ENCODE measurements around the gene LACTB. TPM values are rescaled to one million over a fixed set of nuclear protein-coding genes. Genes with fewer than 3 reads are reported as not detected.

Gene LACTB
- total and polyA plus RNA-seq, 2 experiments from 2014 or later, result 26.5 to 31.0 TPM

DNA sequence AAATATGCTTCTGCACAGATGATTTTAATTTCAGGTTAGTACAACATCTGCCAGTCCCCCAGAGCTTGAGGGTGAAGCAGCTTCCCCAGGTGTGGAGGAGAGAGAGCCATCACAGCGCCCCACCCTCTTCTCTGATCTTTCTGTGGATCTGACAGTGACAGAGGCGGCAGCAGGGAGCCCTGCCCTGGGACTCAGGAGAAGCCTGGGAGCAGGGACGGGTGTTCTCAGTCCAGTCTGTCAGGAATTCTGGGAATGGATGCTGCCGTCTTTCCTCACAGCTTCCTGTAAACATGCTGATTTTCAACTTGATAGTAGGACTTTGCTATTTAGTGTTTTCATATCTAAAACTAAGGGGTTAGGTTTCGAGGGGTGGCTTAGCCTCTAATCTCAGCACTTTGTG lies 56.4 kb downstream of the LACTB start:
- TF ChIP-seq EZH2 (IDR thresholded peaks at IDR 0.05; ENCODE audit: borderline replicate concordance) (no peak), EZH2phosphoT487 (IDR thresholded peaks at IDR 0.05; ENCODE audit: low read depth, severe bottlenecking, unreplicated experiment) (no peak)
- TF ChIP-seq, protein P1, sequence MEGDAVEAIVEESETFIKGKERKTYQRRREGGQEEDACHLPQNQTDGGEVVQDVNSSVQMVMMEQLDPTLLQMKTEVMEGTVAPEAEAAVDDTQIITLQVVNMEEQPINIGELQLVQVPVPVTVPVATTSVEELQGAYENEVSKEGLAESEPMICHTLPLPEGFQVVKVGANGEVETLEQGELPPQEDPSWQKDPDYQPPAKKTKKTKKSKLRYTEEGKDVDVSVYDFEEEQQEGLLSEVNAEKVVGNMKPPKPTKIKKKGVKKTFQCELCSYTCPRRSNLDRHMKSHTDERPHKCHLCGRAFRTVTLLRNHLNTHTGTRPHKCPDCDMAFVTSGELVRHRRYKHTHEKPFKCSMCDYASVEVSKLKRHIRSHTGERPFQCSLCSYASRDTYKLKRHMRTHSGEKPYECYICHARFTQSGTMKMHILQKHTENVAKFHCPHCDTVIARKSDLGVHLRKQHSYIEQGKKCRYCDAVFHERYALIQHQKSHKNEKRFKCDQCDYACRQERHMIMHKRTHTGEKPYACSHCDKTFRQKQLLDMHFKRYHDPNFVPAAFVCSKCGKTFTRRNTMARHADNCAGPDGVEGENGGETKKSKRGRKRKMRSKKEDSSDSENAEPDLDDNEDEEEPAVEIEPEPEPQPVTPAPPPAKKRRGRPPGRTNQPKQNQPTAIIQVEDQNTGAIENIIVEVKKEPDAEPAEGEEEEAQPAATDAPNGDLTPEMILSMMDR (IDR thresholded peaks at IDR 0.05; ENCODE audit: poor library complexity), result no peak
- 34% methylated on average over 5 of the region's 5 CpGs for WGBS (ENCODE audit: low lambda C conversion rate, missing lambda C conversion rate)

GRCh38 chr15:63180746-63181145 lies 59.1 kb downstream of the LACTB start:
- DNase-seq (ENCODE audit: low spot score), result no peak
- whole genome bisulfite sequencing (ENCODE audit: low lambda C conversion rate, missing lambda C conversion rate), result 84% methylated on average over 2 of the region's 2 CpGs
- H3K9me2 ChIP-seq (replicated peaks; ENCODE audit: insufficient read depth), result no peaks in the 10 kb centered on the region
- peaks cover 10% of the 10 kb centered on the region for H3K4me1 ChIP-seq (ENCODE audit: insufficient read depth)
- no peak overlapping the region for H3K27ac ChIP-seq
- H3K9me3 ChIP-seq (ENCODE audit: low read depth), result no peaks in the 10 kb centered on the region
- no peaks in the 10 kb centered on the region for H3K27me3 ChIP-seq
- H3K4me2 ChIP-seq, result no peak overlapping the region
- H3K4me3 ChIP-seq, result no peak overlapping the region
- H3K36me3 ChIP-seq (replicated peaks; ENCODE audit: insufficient read depth, low read depth), result no peaks in the 10 kb centered on the region
- TF ChIP-seq EZH2 (IDR thresholded peaks at IDR 0.05; ENCODE audit: borderline replicate concordance) (no peak), EZH2phosphoT487 (IDR thresholded peaks at IDR 0.05; ENCODE audit: low read depth, severe bottlenecking, unreplicated experiment) (no peak)
- TF ChIP-seq, protein P1 (IDR thresholded peaks at IDR 0.05; ENCODE audit: poor library complexity), result no peak
- no peak overlapping the region for H2AFZ ChIP-seq
- no peaks in the 10 kb centered on the region for H3K79me2 ChIP-seq
- no peaks in the 10 kb centered on the region for H4K20me1 ChIP-seq (ENCODE audit: insufficient read depth, poor library complexity, severe bottlenecking)

More for the DNA sequence above, 56.4 kb downstream of the LACTB start:
- Histone ChIP-seq H3K4me1 (ENCODE audit: insufficient read depth) (peaks cover 10% of the 10 kb centered on the region), H4K20me1 (ENCODE audit: insufficient read depth, poor library complexity, severe bottlenecking) (no peaks in the 10 kb centered on the region), H3K4me3 (no peak overlapping the region), H3K9me3 (ENCODE audit: low read depth) (no peaks in the 10 kb centered on the region), H2AFZ (no peak overlapping the region), H3K27me3 (no peaks in the 10 kb centered on the region), H3K4me2 (peak overlapping the region; percentile 48), H3K36me3 (replicated peaks; ENCODE audit: insufficient read depth, low read depth) (no peaks in the 10 kb centered on the region), H3K27ac (peak overlapping the region; percentile 32), H3K79me2 (no peaks in the 10 kb centered on the region), H3K9me2 (replicated peaks; ENCODE audit: insufficient read depth) (no peaks in the 10 kb centered on the region)
- peak; percentile 46 for DNase-seq (ENCODE audit: low spot score)

GRCh38 chr15:63181648-63182047 lies 60.0 kb downstream of the LACTB start:
- Histone ChIP-seq H2AFZ (no peak overlapping the region), H3K27me3 (no peaks in the 10 kb centered on the region), H3K4me1 (ENCODE audit: insufficient read depth) (peaks cover 10% of the 10 kb centered on the region), H3K27ac (no peak overlapping the region), H3K79me2 (no peaks in the 10 kb centered on the region), H3K4me2 (no peak overlapping the region), H3K9me3 (ENCODE audit: low read depth) (no peaks in the 10 kb centered on the region), H3K9me2 (replicated peaks; ENCODE audit: insufficient read depth) (no peaks in the 10 kb centered on the region), H4K20me1 (ENCODE audit: insufficient read depth, poor library complexity, severe bottlenecking) (no peaks in the 10 kb centered on the region), H3K4me3 (no peak overlapping the region), H3K36me3 (replicated peaks; ENCODE audit: insufficient read depth, low read depth) (no peaks in the 10 kb centered on the region)
- 81% methylated on average over 2 of the region's 2 CpGs for WGBS (ENCODE audit: low lambda C conversion rate, missing lambda C conversion rate)
- DNase-seq (ENCODE audit: low spot score), result no peak
- TF ChIP-seq EZH2 (IDR thresholded peaks at IDR 0.05; ENCODE audit: borderline replicate concordance), result no peak
- TF ChIP-seq, protein P1 (IDR thresholded peaks at IDR 0.05; ENCODE audit: poor library complexity), result no peak
- no peak for TF ChIP-seq EZH2phosphoT487 (IDR thresholded peaks at IDR 0.05; ENCODE audit: low read depth, severe bottlenecking, unreplicated experiment)

GRCh38 chr15:63185206-63185605 lies 63.5 kb downstream of the LACTB start:
- Histone ChIP-seq H3K27me3 (no peaks in the 10 kb centered on the region), H3K9me2 (replicated peaks; ENCODE audit: insufficient read depth) (no peaks in the 10 kb centered on the region), H3K27ac (no peak overlapping the region), H3K36me3 (replicated peaks; ENCODE audit: insufficient read depth, low read depth) (no peaks in the 10 kb centered on the region), H3K9me3 (ENCODE audit: low read depth) (no peaks in the 10 kb centered on the region), H3K4me1 (ENCODE audit: insufficient read depth) (no peaks in the 10 kb centered on the region), H3K4me3 (no peak overlapping the region), H2AFZ (no peak overlapping the region), H4K20me1 (ENCODE audit: insufficient read depth, poor library complexity, severe bottlenecking) (no peaks in the 10 kb centered on the region), H3K79me2 (peaks cover 7% of the 10 kb centered on the region), H3K4me2 (no peak overlapping the region)
- TF ChIP-seq, protein P1 (IDR thresholded peaks at IDR 0.05; ENCODE audit: poor library complexity), result no peak
- TF ChIP-seq EZH2phosphoT487 (IDR thresholded peaks at IDR 0.05; ENCODE audit: low read depth, severe bottlenecking, unreplicated experiment), result no peak
- TF ChIP-seq EZH2 (IDR thresholded peaks at IDR 0.05; ENCODE audit: borderline replicate concordance), result no peak
- no peak for DNase-seq (ENCODE audit: low spot score)
- WGBS (ENCODE audit: low lambda C conversion rate, missing lambda C conversion rate), result 83% methylated on average over 2 of the region's 2 CpGs
